Endothelial cell of umbilical vein (primary cell): Measurements from ENCODE around the gene IL10RA. TPM values are rescaled to one million over a fixed set of nuclear protein-coding genes. Genes with fewer than 3 reads are reported as not detected.

Experiments
- BruUV-seq: library from RNA; stranded (reverse); fragments of 400-500 nt; replicated peaks from 2 replicates; lab custom pipeline; 2021; lab: Mats Ljungman, UMichigan
- CTCF ChIA-PET: fragments of 300-600, 350-600 bp; sonication (Branson Sonifier 250); formaldehyde crosslinking; loops from one replicate; lab custom pipeline; 2021; ENCODE audit warnings: antibody characterized with exemption, inconsistent platforms; lab: Charles Lee
- POLR2A ChIA-PET: fragments of 300-600, 350-600 bp; sonication (Branson Sonifier 250); formaldehyde crosslinking; loops from one replicate; lab custom pipeline; 2021; ENCODE audit warnings: antibody characterized with exemption, inconsistent platforms; lab: Charles Lee
- DNase-seq: peaks from one replicate; pipeline ENCODE4 v3.0.0-alpha.2; 2011; ENCODE audit warnings: low read depth, low spot score
- FAIRE-seq: peaks from 2 replicates; lab custom pipeline; 2011; peaks lifted over from hg19 to GRCh38; lab: Jason Lieb, UNC
- H2AFZ ChIP-seq: 2 replicates; pipeline ENCODE4 v1.6.0; 2012; ENCODE audit warnings: low read depth, low read length, control low read depth, inconsistent platforms
- H3K27ac ChIP-seq: 2 replicates; pipeline ENCODE4 v1.5.1; 2011; ENCODE audit warnings: low read depth, mild to moderate bottlenecking, control low read depth, low read length, moderate library complexity; ENCODE audit not compliant: insufficient read depth
- H3K27me3 ChIP-seq, 2 experiments: 2 replicates each; pipeline versions ENCODE4 v1.6.0 to v1.6.1; 2011; ENCODE audit warnings: low read length in 2 of 2, mixed read lengths in 1 of 2; ENCODE audit not compliant: control insufficient read depth in 2 of 2, insufficient read depth in 2 of 2
- H3K36me3 ChIP-seq, 2 experiments: 2 replicates in 1 of 2; 3 replicates in 1 of 2; pipeline ENCODE4 v1.5.1; 2011; ENCODE audit warnings: low read length in 2 of 2, mild to moderate bottlenecking in 1 of 2, moderate library complexity in 1 of 2; ENCODE audit not compliant: control insufficient read depth in 2 of 2, insufficient read depth in 2 of 2; ENCODE audit errors: extremely low read depth in 1 of 2
- H3K4me1 ChIP-seq: 3 replicates; pipeline ENCODE4 v1.5.1; 2011; ENCODE audit warnings: mild to moderate bottlenecking, low read length; ENCODE audit not compliant: control insufficient read depth, insufficient read depth; ENCODE audit errors: extremely low read depth
- H3K4me2 ChIP-seq: 2 replicates; pipeline ENCODE4 v1.6.1; 2011; ENCODE audit warnings: low read length, control low read depth, mixed read lengths; ENCODE audit not compliant: insufficient read depth
- H3K4me3 ChIP-seq, 3 experiments: fragments of 200-600 bp in 1 of 3; sonication (generic), shearing (Covaris generic) in 1 of 3; replicated peaks in 1 of 3; 2 replicates each; pipeline ENCODE4 v1.5.1; 2011 to 2016; ENCODE audit warnings: control low read depth in 3 of 3, low read length in 3 of 3, mild to moderate bottlenecking in 2 of 3, inconsistent platforms in 1 of 3, low read depth in 1 of 3, moderate library complexity in 1 of 3; ENCODE audit not compliant: insufficient read depth in 1 of 3
- H3K79me2 ChIP-seq: 2 replicates; pipeline ENCODE4 v1.6.0; 2012; ENCODE audit warnings: low read length, inconsistent platforms; ENCODE audit not compliant: control insufficient read depth, insufficient read depth
- H3K9ac ChIP-seq: replicated peaks from 2 replicates; pipeline ENCODE3; 2011; ENCODE audit warnings: low read length, control low read depth; ENCODE audit not compliant: insufficient read depth; ENCODE audit errors: extremely low read depth
- H3K9me1 ChIP-seq: replicated peaks from 3 replicates; pipeline ENCODE4 v1.6.0; 2011; ENCODE audit warnings: mild to moderate bottlenecking, low read length; ENCODE audit not compliant: control insufficient read depth, insufficient read depth; ENCODE audit errors: extremely low read depth
- H3K9me3 ChIP-seq: replicated peaks from 2 replicates; pipeline ENCODE4 v1.5.1; 2012; ENCODE audit warnings: low read length, inconsistent platforms; ENCODE audit not compliant: control insufficient read depth, insufficient read depth
- H4K20me1 ChIP-seq: replicated peaks from 2 replicates; pipeline ENCODE3; 2011; ENCODE audit warnings: mild to moderate bottlenecking, low read length; ENCODE audit not compliant: control insufficient read depth, insufficient read depth; ENCODE audit errors: extremely low read depth
- EZH2 ChIP-seq: IDR thresholded peaks from 2 replicates; pipeline ENCODE4 v1.6.1; 2012; ENCODE audit warnings: borderline replicate concordance, low read depth, mild to moderate bottlenecking, moderate library complexity, low read length, inconsistent platforms; ENCODE audit not compliant: severe bottlenecking
- FOS ChIP-seq: IDR thresholded peaks from 2 replicates; pipeline ENCODE4 v1.6.1; 2011; ENCODE audit warnings: mild to moderate bottlenecking, low read length, moderate library complexity, borderline replicate concordance; ENCODE audit not compliant: insufficient read depth
- GATA2 ChIP-seq: IDR thresholded peaks from 2 replicates; pipeline ENCODE4 v1.7.0; 2011; ENCODE audit warnings: low read depth, mild to moderate bottlenecking, moderate library complexity, mixed read lengths, low read length; ENCODE audit not compliant: insufficient read length, insufficient read depth
- JUN ChIP-seq: IDR thresholded peaks from 2 replicates; pipeline ENCODE4 v1.6.1; 2011; ENCODE audit warnings: borderline replicate concordance, low read depth; ENCODE audit not compliant: insufficient read length, insufficient read depth
- MYC ChIP-seq: IDR thresholded peaks from one replicate; pipeline ENCODE4 v1.6.1; 2011; ENCODE audit warnings: mild to moderate bottlenecking, low read depth, low read length
- POLR2A ChIP-seq: IDR thresholded peaks from 2 replicates; pipeline ENCODE4 v1.6.1; 2012; ENCODE audit warnings: low read depth, mild to moderate bottlenecking, control low read depth, low read length
- POLR2AphosphoS5 ChIP-seq: IDR thresholded peaks from 2 replicates; pipeline ENCODE4 v1.6.1; 2012; ENCODE audit warnings: low read depth, mild to moderate bottlenecking, control low read depth, low read length, moderate library complexity; ENCODE audit not compliant: insufficient read depth
- dilution Hi-C: fragments of 300-500 bp; cut with MboI; formaldehyde crosslinking; loops from one replicate; pipeline ENCODE4 v1.15.0; 2019; ENCODE audit warnings: low sequenced_read_pairs; ENCODE audit not compliant: extremely low pct_ligation_motif_present
- intact Hi-C: fragments of 100-400 bp; cut with micrococcal nuclease; formaldehyde crosslinking; loops from one replicate; pipeline ENCODE4 v1.10.0; 2022
- polyA plus RNA-seq, 4 experiments: library from polyadenylated mRNA; depleted of rRNA in 3 of 4; stranded (reverse) in 3 of 4; unstranded in 1 of 4; fragments of >200 nt; gene quantifications; 2 replicates each; pipeline versions ENCODE4 v1.2.1 to v1.2.3, GENCODE V29; 2011 to 2012; ENCODE audit warnings: missing spikeins in 1 of 4
- total RNA-seq: library from RNA; stranded (reverse); gene quantifications from 2 replicates; pipeline ENCODE4 v1.2.3, GENCODE V29; 2021
- TF ChIP-seq, protein P1 (sequence below), 2 donors: IDR thresholded peaks; 1 replicate in 1 of 2; 2 replicates in 1 of 2; pipeline ENCODE4 v1.5.1; 2011; ENCODE audit warnings: low read length in 2 of 2, mild to moderate bottlenecking in 2 of 2, moderate library complexity in 2 of 2, control low read depth in 1 of 2, inconsistent platforms in 1 of 2, low read depth in 1 of 2; ENCODE audit not compliant: insufficient read depth in 1 of 2; ENCODE audit errors: extremely low read depth in 1 of 2
- TF ChIP-seq, protein P2 (sequence below): IDR thresholded peaks from 2 replicates; pipeline ENCODE4 v1.6.1; 2011; ENCODE audit not compliant: insufficient read depth, insufficient read length

IL10RA gene
- total and polyA plus RNA-seq, 2 donors (not counting 3 experiments of a cell fraction or from before 2014, with no cell fraction given) = 0.04 TPM; not detected in 1

DNA sequence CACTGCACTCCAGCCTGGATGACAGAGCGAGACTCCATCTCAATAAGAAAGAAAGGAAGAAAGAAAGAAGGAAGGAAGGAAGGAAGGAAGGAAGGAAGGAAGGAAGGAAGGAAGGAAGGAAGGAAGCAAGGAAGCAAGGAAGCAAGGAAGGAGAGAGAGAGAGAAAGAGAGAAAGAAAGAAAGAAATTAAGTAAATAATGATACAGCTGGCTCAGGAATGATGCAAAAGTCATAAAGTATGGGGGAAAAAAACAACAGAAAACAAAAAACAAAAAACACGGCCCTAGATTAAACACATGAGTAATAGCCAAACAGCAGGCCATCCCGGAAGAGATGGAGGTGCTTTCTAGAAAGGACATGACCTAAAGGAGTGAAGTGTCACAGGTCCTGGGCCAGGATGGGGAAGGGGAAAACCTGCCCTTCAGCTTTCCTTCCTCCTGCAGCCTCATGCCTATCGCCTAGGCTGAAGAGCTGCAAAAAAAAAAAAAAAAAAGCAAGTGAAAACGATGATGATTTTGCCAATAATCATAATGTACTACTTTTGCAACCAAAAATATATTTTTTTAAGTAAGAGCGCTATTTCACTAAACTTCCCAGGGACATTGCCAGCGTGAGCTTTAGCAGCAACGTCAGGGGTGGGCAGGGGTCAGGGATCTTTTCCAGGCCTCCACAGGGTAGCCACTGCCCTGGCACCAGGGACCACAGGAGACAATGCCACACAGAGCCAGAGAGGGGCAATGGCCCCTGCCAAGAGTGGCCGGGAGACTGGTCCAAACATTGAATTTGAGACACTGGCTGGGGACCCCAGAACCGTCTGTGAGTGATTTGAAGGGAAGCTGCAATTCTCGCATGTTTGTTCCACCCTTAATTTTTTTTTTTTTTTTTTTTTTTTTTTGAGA lies 62.5 kb downstream of the IL10RA start:
- no peak overlapping the region for H2AFZ ChIP-seq
- no peak for DNase-seq
- H3K9ac ChIP-seq = no peak overlapping the region
- no peaks in the 10 kb centered on the region for H3K36me3 ChIP-seq
- dilution Hi-C loops = no loop called here
- no peaks in the 10 kb centered on the region for H3K9me3 ChIP-seq
- no peak overlapping the region for H3K4me3 ChIP-seq
- peaks cover 15 to 22% of the 10 kb centered on the region in 2 experiments for H3K27me3 ChIP-seq
- no peaks in the 10 kb centered on the region for H3K79me2 ChIP-seq
- POLR2A ChIA-PET = no interaction called here
- BruUV-seq = no TSS peak
- H4K20me1 ChIP-seq = no peaks in the 10 kb centered on the region
- no peak for TF ChIP-seq FOS
- no peak for TF ChIP-seq POLR2AphosphoS5
- TF ChIP-seq, protein P1, sequence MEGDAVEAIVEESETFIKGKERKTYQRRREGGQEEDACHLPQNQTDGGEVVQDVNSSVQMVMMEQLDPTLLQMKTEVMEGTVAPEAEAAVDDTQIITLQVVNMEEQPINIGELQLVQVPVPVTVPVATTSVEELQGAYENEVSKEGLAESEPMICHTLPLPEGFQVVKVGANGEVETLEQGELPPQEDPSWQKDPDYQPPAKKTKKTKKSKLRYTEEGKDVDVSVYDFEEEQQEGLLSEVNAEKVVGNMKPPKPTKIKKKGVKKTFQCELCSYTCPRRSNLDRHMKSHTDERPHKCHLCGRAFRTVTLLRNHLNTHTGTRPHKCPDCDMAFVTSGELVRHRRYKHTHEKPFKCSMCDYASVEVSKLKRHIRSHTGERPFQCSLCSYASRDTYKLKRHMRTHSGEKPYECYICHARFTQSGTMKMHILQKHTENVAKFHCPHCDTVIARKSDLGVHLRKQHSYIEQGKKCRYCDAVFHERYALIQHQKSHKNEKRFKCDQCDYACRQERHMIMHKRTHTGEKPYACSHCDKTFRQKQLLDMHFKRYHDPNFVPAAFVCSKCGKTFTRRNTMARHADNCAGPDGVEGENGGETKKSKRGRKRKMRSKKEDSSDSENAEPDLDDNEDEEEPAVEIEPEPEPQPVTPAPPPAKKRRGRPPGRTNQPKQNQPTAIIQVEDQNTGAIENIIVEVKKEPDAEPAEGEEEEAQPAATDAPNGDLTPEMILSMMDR (IDR thresholded peaks at IDR 0.05; ENCODE audit: extremely low read depth in 1 of 2, insufficient read depth in 1 of 2, low read depth in 1 of 2, low read length in 2 of 2) = no peak
- TF ChIP-seq, protein P2, sequence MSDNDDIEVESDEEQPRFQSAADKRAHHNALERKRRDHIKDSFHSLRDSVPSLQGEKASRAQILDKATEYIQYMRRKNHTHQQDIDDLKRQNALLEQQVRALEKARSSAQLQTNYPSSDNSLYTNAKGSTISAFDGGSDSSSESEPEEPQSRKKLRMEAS = no peak
- no peak for TF ChIP-seq JUN
- no peak for TF ChIP-seq POLR2A
- TF ChIP-seq MYC = no peak
- TF ChIP-seq GATA2 = no peak
- no peak for TF ChIP-seq EZH2
- H3K27ac ChIP-seq = no peak overlapping the region
- intact Hi-C loops = no loop called here
- H3K4me2 ChIP-seq = no peak overlapping the region
- no peaks in the 10 kb centered on the region for H3K9me1 ChIP-seq
- CTCF ChIA-PET = interaction anchor here (0.9 to 8.0 kb wide), 5 partner anchors 102 to 623 kb away, joined by 3 to 213 read pairs (median 5); no protein-coding TSS in a partner anchor
- no peaks in the 10 kb centered on the region for H3K4me1 ChIP-seq
- FAIRE-seq = no peak
